Measurements from ENCODE around the gene LYPD1.

The LYPD1 gene

GRCh38 chr2:132667706-132668105, 2.3 kb downstream of the LYPD1 start:
- H3K36me3 ChIP-seq (ENCODE audit: control insufficient read depth in 1 of 2, insufficient read depth in 2 of 2, low read length in 2 of 2): no peaks in the 10 kb centered on the region
- no peaks in the 10 kb centered on the region for H3K9me3 ChIP-seq (ENCODE audit: control insufficient read depth in 1 of 2, low read length in 2 of 2)
- H3K27me3 ChIP-seq (ENCODE audit: low read depth, low read length): peaks cover 13% of the 10 kb centered on the region
- no peak overlapping the region for H3K4me3 ChIP-seq (ENCODE audit: low read depth in 1 of 2, low read length in 2 of 2)
- H3K27ac ChIP-seq (ENCODE audit: low read length): no peak overlapping the region
- peaks cover 0 to 34% of the 10 kb centered on the region in 2 donors for H3K4me1 ChIP-seq (ENCODE audit: control insufficient read depth in 1 of 2, insufficient read depth in 2 of 2, low read length in 2 of 2)

GRCh38 chr2:132665401-132666140, 4.4 kb downstream of the LYPD1 start:
- Histone ChIP-seq H3K27ac (ENCODE audit: low read length) (no peak overlapping the region), H3K4me1 (ENCODE audit: control insufficient read depth in 1 of 2, insufficient read depth in 2 of 2, low read length in 2 of 2) (peaks cover 0 to 26% of the 10 kb centered on the region in 2 donors), H3K4me3 (ENCODE audit: low read depth in 1 of 2, low read length in 2 of 2) (no peak overlapping the region), H3K9me3 (ENCODE audit: control insufficient read depth in 1 of 2, low read length in 2 of 2) (no peaks in the 10 kb centered on the region), H3K36me3 (ENCODE audit: control insufficient read depth in 1 of 2, insufficient read depth in 2 of 2, low read length in 2 of 2) (no peaks in the 10 kb centered on the region), H3K27me3 (ENCODE audit: low read depth, low read length) (peaks cover 13% of the 10 kb centered on the region)

GRCh38 chr2:132664096-132664495, 5.9 kb downstream of the LYPD1 start:
- Histone ChIP-seq H3K9me3 (ENCODE audit: control insufficient read depth in 1 of 2, low read length in 2 of 2) (no peaks in the 10 kb centered on the region), H3K27ac (ENCODE audit: low read length) (no peak overlapping the region), H3K4me3 (ENCODE audit: low read depth in 1 of 2, low read length in 2 of 2) (no peak overlapping the region), H3K4me1 (ENCODE audit: control insufficient read depth in 1 of 2, insufficient read depth in 2 of 2, low read length in 2 of 2) (peaks cover 0 to 12% of the 10 kb centered on the region in 2 donors), H3K36me3 (ENCODE audit: control insufficient read depth in 1 of 2, insufficient read depth in 2 of 2, low read length in 2 of 2) (no peaks in the 10 kb centered on the region), H3K27me3 (ENCODE audit: low read depth, low read length) (peaks cover 10% of the 10 kb centered on the region)

- H3K36me3 ChIP-seq (ENCODE audit: control insufficient read depth in 1 of 2, insufficient read depth in 2 of 2, low read length in 2 of 2): no peaks in the 10 kb centered on the region
- H3K27me3 ChIP-seq (ENCODE audit: low read depth, low read length): peaks cover 1% of the 10 kb centered on the region
- no peak overlapping the region for H3K4me3 ChIP-seq (ENCODE audit: low read depth in 1 of 2, low read length in 2 of 2)
Observed at GRCh38 chr2:132662732-132663131, 7.3 kb downstream of the LYPD1 start.

GRCh38 chr2:132659331-132659730, 10.7 kb downstream of the LYPD1 start:
- H3K27me3 ChIP-seq (ENCODE audit: low read depth, low read length): no peaks in the 10 kb centered on the region
- no peaks in the 10 kb centered on the region for H3K4me1 ChIP-seq (ENCODE audit: control insufficient read depth in 1 of 2, insufficient read depth in 2 of 2, low read length in 2 of 2)
- H3K36me3 ChIP-seq (ENCODE audit: control insufficient read depth in 1 of 2, insufficient read depth in 2 of 2, low read length in 2 of 2): no peaks in the 10 kb centered on the region
- H3K27ac ChIP-seq (ENCODE audit: low read length): no peak overlapping the region
- H3K9me3 ChIP-seq (ENCODE audit: control insufficient read depth in 1 of 2, low read length in 2 of 2): no peaks in the 10 kb centered on the region
- no peak overlapping the region for H3K4me3 ChIP-seq (ENCODE audit: low read depth in 1 of 2, low read length in 2 of 2)

More at GRCh38 chr2:132662732-132663131, 7.3 kb downstream of the LYPD1 start:
- Histone ChIP-seq H3K4me1 (ENCODE audit: control insufficient read depth in 1 of 2, insufficient read depth in 2 of 2, low read length in 2 of 2) (no peaks in the 10 kb centered on the region), H3K27ac (ENCODE audit: low read length) (no peak overlapping the region), H3K9me3 (ENCODE audit: control insufficient read depth in 1 of 2, low read length in 2 of 2) (no peaks in the 10 kb centered on the region)

GRCh38 chr2:132656266-132656975, 13.6 kb downstream of the LYPD1 start:
- Histone ChIP-seq H3K36me3 (ENCODE audit: control insufficient read depth in 1 of 2, insufficient read depth in 2 of 2, low read length in 2 of 2) (no peaks in the 10 kb centered on the region), H3K4me1 (ENCODE audit: control insufficient read depth in 1 of 2, insufficient read depth in 2 of 2, low read length in 2 of 2) (no peaks in the 10 kb centered on the region), H3K4me3 (ENCODE audit: low read depth in 1 of 2, low read length in 2 of 2) (no peak overlapping the region), H3K9me3 (ENCODE audit: control insufficient read depth in 1 of 2, low read length in 2 of 2) (no peaks in the 10 kb centered on the region), H3K27me3 (ENCODE audit: low read depth, low read length) (no peaks in the 10 kb centered on the region), H3K27ac (ENCODE audit: low read length) (no peak overlapping the region)

GRCh38 chr2:132654968-132655367, 15.0 kb downstream of the LYPD1 start:
- H3K9me3 ChIP-seq (ENCODE audit: control insufficient read depth in 1 of 2, low read length in 2 of 2): no peaks in the 10 kb centered on the region
- no peak overlapping the region for H3K27ac ChIP-seq (ENCODE audit: low read length)
- H3K4me3 ChIP-seq (ENCODE audit: low read depth in 1 of 2, low read length in 2 of 2): no peak overlapping the region
- H3K27me3 ChIP-seq (ENCODE audit: low read depth, low read length): no peaks in the 10 kb centered on the region
- no peaks in the 10 kb centered on the region for H3K36me3 ChIP-seq (ENCODE audit: control insufficient read depth in 1 of 2, insufficient read depth in 2 of 2, low read length in 2 of 2)
- H3K4me1 ChIP-seq (ENCODE audit: control insufficient read depth in 1 of 2, insufficient read depth in 2 of 2, low read length in 2 of 2): no peaks in the 10 kb centered on the region

- Histone ChIP-seq H3K27me3 (ENCODE audit: low read depth, low read length) (no peaks in the 10 kb centered on the region), H3K36me3 (ENCODE audit: control insufficient read depth in 1 of 2, insufficient read depth in 2 of 2, low read length in 2 of 2) (no peaks in the 10 kb centered on the region), H3K4me1 (ENCODE audit: control insufficient read depth in 1 of 2, insufficient read depth in 2 of 2, low read length in 2 of 2) (no peaks in the 10 kb centered on the region), H3K9me3 (ENCODE audit: control insufficient read depth in 1 of 2, low read length in 2 of 2) (no peaks in the 10 kb centered on the region), H3K27ac (ENCODE audit: low read length) (no peak overlapping the region), H3K4me3 (ENCODE audit: low read depth in 1 of 2, low read length in 2 of 2) (no peak overlapping the region)
Observed at GRCh38 chr2:132654335-132654734, 15.7 kb downstream of the LYPD1 start.

GRCh38 chr2:132652474-132652873, 17.5 kb downstream of the LYPD1 start:
- Histone ChIP-seq H3K27me3 (ENCODE audit: low read depth, low read length) (no peaks in the 10 kb centered on the region), H3K36me3 (ENCODE audit: control insufficient read depth in 1 of 2, insufficient read depth in 2 of 2, low read length in 2 of 2) (no peaks in the 10 kb centered on the region), H3K4me3 (ENCODE audit: low read depth in 1 of 2, low read length in 2 of 2) (no peak overlapping the region), H3K9me3 (ENCODE audit: control insufficient read depth in 1 of 2, low read length in 2 of 2) (no peaks in the 10 kb centered on the region), H3K27ac (ENCODE audit: low read length) (no peak overlapping the region), H3K4me1 (ENCODE audit: control insufficient read depth in 1 of 2, insufficient read depth in 2 of 2, low read length in 2 of 2) (no peaks in the 10 kb centered on the region)

GRCh38 chr2:132651115-132652045, 18.6 kb downstream of the LYPD1 start:
- Histone ChIP-seq H3K9me3 (ENCODE audit: control insufficient read depth in 1 of 2, low read length in 2 of 2) (no peaks in the 10 kb centered on the region), H3K27ac (ENCODE audit: low read length) (no peak overlapping the region), H3K36me3 (ENCODE audit: control insufficient read depth in 1 of 2, insufficient read depth in 2 of 2, low read length in 2 of 2) (no peaks in the 10 kb centered on the region), H3K4me1 (ENCODE audit: control insufficient read depth in 1 of 2, insufficient read depth in 2 of 2, low read length in 2 of 2) (no peaks in the 10 kb centered on the region), H3K27me3 (ENCODE audit: low read depth, low read length) (no peaks in the 10 kb centered on the region), H3K4me3 (ENCODE audit: low read depth in 1 of 2, low read length in 2 of 2) (no peak overlapping the region)

- Histone ChIP-seq H3K27ac (ENCODE audit: low read length) (no peak overlapping the region), H3K27me3 (ENCODE audit: low read depth, low read length) (no peaks in the 10 kb centered on the region), H3K4me1 (ENCODE audit: control insufficient read depth in 1 of 2, insufficient read depth in 2 of 2, low read length in 2 of 2) (no peaks in the 10 kb centered on the region)
Observed at GRCh38 chr2:132646540-132647108, 23.4 kb downstream of the LYPD1 start.

More at GRCh38 chr2:132646540-132647108, 23.4 kb downstream of the LYPD1 start:
- Histone ChIP-seq H3K36me3 (ENCODE audit: control insufficient read depth in 1 of 2, insufficient read depth in 2 of 2, low read length in 2 of 2) (no peaks in the 10 kb centered on the region), H3K9me3 (ENCODE audit: control insufficient read depth in 1 of 2, low read length in 2 of 2) (no peaks in the 10 kb centered on the region), H3K4me3 (ENCODE audit: low read depth in 1 of 2, low read length in 2 of 2) (no peak overlapping the region)
